K562 (cell line): ENCODE results near the gene BAHD1. TPM values are rescaled to one million over a fixed set of nuclear protein-coding genes. Genes with fewer than 3 reads are reported as not detected.
A peak's percentile ranks its signal among the peaks of the same experiment; 100 is the strongest.

Source experiments
- ATAC-seq: fragments of 200-7000 bp; cut with Tn5 transposase; 3 replicates; pipeline ENCODE4 v1.9.1; 2020; ENCODE audit warnings: moderate library complexity
- BruUV-seq: library from RNA; stranded (reverse); fragments of 400-500 nt; replicated peaks from 2 replicates; lab custom pipeline; 2021; lab: Mats Ljungman, UMichigan
- CTCF ChIA-PET: fragments of 300-600 bp; formaldehyde crosslinking; extraction: SDS; loops from one replicate; lab custom pipeline; 2021; ENCODE audit warnings: low intra/inter-chr PET ratio; lab: Yijun Ruan, JAX
- POLR2A ChIA-PET: fragments of 300-600, 350-650 bp; sonication (Branson Sonifier 250); formaldehyde crosslinking; extraction: SDS; loops from one replicate; lab custom pipeline; 2021; ENCODE audit warnings: antibody characterized with exemption, inconsistent platforms; lab: Yijun Ruan, JAX
- DNase-seq, 4 experiments: peaks; one replicate each; pipeline versions ENCODE4 v3.0.0 to v3.0.0-alpha.2; 2011 to 2018; ENCODE audit warnings: low spot score in 3 of 4, mixed read lengths in 3 of 4; ENCODE audit errors: extremely low read depth in 1 of 4
- FAIRE-seq: peaks from 2 replicates; lab custom pipeline; 2011; peaks lifted over from hg19 to GRCh38; lab: Jason Lieb, UNC
- H2AFZ ChIP-seq: 2 replicates; pipeline ENCODE4 v1.6.0; 2011; ENCODE audit warnings: low read depth, low read length, control low read depth, inconsistent platforms
- H3K27ac ChIP-seq: fragments of 200-600 bp; 3 replicates; pipeline ENCODE4 v1.8.0; 2011; ENCODE audit warnings: low read depth, mild to moderate bottlenecking, control low read depth, inconsistent platforms, low read length, moderate library complexity, mixed read lengths; ENCODE audit errors: extremely low read depth
- H3K27me3 ChIP-seq, 2 experiments: fragments of 300-600 bp in 1 of 2; 2 replicates in 1 of 2; 3 replicates in 1 of 2; pipeline versions ENCODE4 v1.6.0 to v1.8.0; 2011; ENCODE audit warnings: inconsistent platforms in 2 of 2, low read length in 2 of 2, mild to moderate bottlenecking in 1 of 2, mixed read lengths in 1 of 2, moderate library complexity in 1 of 2; ENCODE audit not compliant: control insufficient read depth in 2 of 2, insufficient read depth in 2 of 2
- H3K36me3 ChIP-seq: fragments of 300-600 bp; 3 replicates; pipeline ENCODE4 v1.8.0; 2011; ENCODE audit warnings: mild to moderate bottlenecking, low read length, inconsistent platforms; ENCODE audit not compliant: control insufficient read depth, insufficient read depth
- H3K4me1 ChIP-seq, 2 experiments: fragments of 200-600 bp in 1 of 2; replicated peaks in 1 of 2; 2 replicates in 1 of 2; 3 replicates in 1 of 2; pipeline versions ENCODE4 v1.5.1 to v1.8.0; 2011; ENCODE audit warnings: inconsistent platforms in 2 of 2, low read length in 2 of 2, mild to moderate bottlenecking in 1 of 2, mixed read lengths in 1 of 2, moderate library complexity in 1 of 2; ENCODE audit not compliant: control insufficient read depth in 2 of 2, insufficient read depth in 2 of 2
- H3K4me2 ChIP-seq: 2 replicates; pipeline ENCODE4 v1.6.1; 2011; ENCODE audit warnings: low read length, control low read depth, inconsistent platforms, mixed read lengths; ENCODE audit not compliant: insufficient read depth
- H3K4me3 ChIP-seq: fragments of 200-600 bp; sonication (generic), shearing (Covaris generic); 2 replicates; pipeline ENCODE4 v1.5.1; 2016; ENCODE audit warnings: control low read depth, inconsistent platforms
- H3K79me2 ChIP-seq: fragments of 200-600 bp; 3 replicates; pipeline ENCODE4 v1.8.0; 2011; ENCODE audit warnings: low read length, inconsistent platforms; ENCODE audit not compliant: control insufficient read depth, insufficient read depth
- H3K9ac ChIP-seq, 2 experiments: 2 replicates each; pipeline versions ENCODE4 v1.6.0 to v1.6.1; 2011; ENCODE audit warnings: low read depth in 2 of 2, low read length in 2 of 2, control low read depth in 1 of 2, inconsistent platforms in 1 of 2, mild to moderate bottlenecking in 1 of 2, mixed read lengths in 1 of 2; ENCODE audit not compliant: insufficient read depth in 1 of 2
- H3K9me1 ChIP-seq: one replicate; pipeline ENCODE4 v1.6.0; 2011; ENCODE audit warnings: inconsistent platforms, mild to moderate bottlenecking, low read length, moderate library complexity; ENCODE audit not compliant: control insufficient read depth, insufficient read depth
- H3K9me3 ChIP-seq: replicated peaks from 2 replicates; pipeline ENCODE4 v1.5.1; 2011; ENCODE audit warnings: low read depth, low read length, inconsistent platforms; ENCODE audit not compliant: control insufficient read depth, insufficient read depth
- H4K20me1 ChIP-seq: replicated peaks from 2 replicates; pipeline ENCODE4 v1.6.1; 2011; ENCODE audit warnings: low read length, inconsistent platforms, mixed read lengths; ENCODE audit not compliant: control insufficient read depth, insufficient read depth
- ADNP ChIP-seq: fragments of 200-800 bp; sonication (Bioruptor generic); IDR thresholded peaks from 2 replicates; pipeline ENCODE4 v1.6.1; 2016; ENCODE audit warnings: missing genetic modification characterization, missing compliant biosample characterization
- ARID1B ChIP-seq: fragments of 450-650 bp; IDR thresholded peaks from 2 replicates; pipeline ENCODE4 v1.6.1; 2016; ENCODE audit warnings: antibody characterized with exemption, mild to moderate bottlenecking, inconsistent platforms
- ATF3 ChIP-seq, 2 experiments: fragments of 450-650 bp in 1 of 2; sonication (generic) in 1 of 2; formaldehyde crosslinking in 1 of 2; IDR thresholded peaks in 1 of 2; conservative IDR thresholded peaks in 1 of 2; 2 replicates each; pipeline versions ENCODE4 v1.6.1 to v1.8.1; 2016 to 2023; ENCODE audit warnings: mild to moderate bottlenecking in 2 of 2, moderate library complexity in 2 of 2, inconsistent platforms in 1 of 2, missing genetic modification reagents in 1 of 2
- CAMTA2 ChIP-seq: fragments of 250-450 bp; sonication (Bioruptor Pico); conservative IDR thresholded peaks from 2 replicates; pipeline ENCODE4 v1.5.1; 2022
- ELF4 ChIP-seq: fragments of 450-650 bp; formaldehyde crosslinking; IDR thresholded peaks from 2 replicates; pipeline ENCODE4 v1.4.0; 2022; ENCODE audit warnings: missing genetic modification characterization
- EZH2 ChIP-seq: IDR thresholded peaks from 2 replicates; pipeline ENCODE4 v1.6.1; 2012; ENCODE audit warnings: low read depth, mild to moderate bottlenecking, inconsistent platforms, low read length, borderline replicate concordance
- FUS ChIP-seq: fragments of 200-400 bp; formaldehyde crosslinking; optimal IDR thresholded peaks from 2 replicates; pipeline ENCODE3; 2017; ENCODE audit warnings: low read depth, low read length
- JUN ChIP-seq, 2 experiments: sonication (generic) in 1 of 2; formaldehyde crosslinking in 1 of 2; IDR thresholded peaks; 2 replicates each; pipeline versions ENCODE4 v1.6.1 to v1.8.0; 2012 to 2022; ENCODE audit warnings: borderline replicate concordance in 2 of 2, mild to moderate bottlenecking in 2 of 2, improper control_type of control experiment in 1 of 2, low read depth in 1 of 2, low read length in 1 of 2, missing genetic modification reagents in 1 of 2
- JUND ChIP-seq, 2 experiments: IDR thresholded peaks; 2 replicates in 1 of 2; 3 replicates in 1 of 2; pipeline ENCODE4 v1.6.1; 2011; ENCODE audit warnings: borderline replicate concordance in 2 of 2, low read depth in 2 of 2, low read length in 2 of 2, improper control_type of control experiment in 1 of 2, missing biosample characterization in 1 of 2, missing genetic modification characterization in 1 of 2, missing genetic modification reagents in 1 of 2
- NCOA1 ChIP-seq: fragments of 450-650 bp; IDR thresholded peaks from 2 replicates; pipeline ENCODE4 v1.6.1; 2016; ENCODE audit warnings: low read depth
- PHF21A ChIP-seq: fragments of 450-650 bp; IDR thresholded peaks from 2 replicates; pipeline ENCODE4 v1.6.1; 2017; ENCODE audit warnings: low read depth, borderline replicate concordance
- RBM22 ChIP-seq: fragments of 200-400 bp; formaldehyde crosslinking; IDR thresholded peaks from 2 replicates; pipeline ENCODE4 v1.6.1; 2018; ENCODE audit warnings: low read length, low read depth; ENCODE audit not compliant: poor library complexity, severe bottlenecking
- RBM39 ChIP-seq: fragments of 200-400 bp; formaldehyde crosslinking; optimal IDR thresholded peaks from 2 replicates; pipeline ENCODE3; 2018; ENCODE audit warnings: low read depth, low read length
- SMARCE1 ChIP-seq: fragments of 450-650 bp; IDR thresholded peaks from 2 replicates; pipeline ENCODE4 v1.7.1; 2016; ENCODE audit warnings: mild to moderate bottlenecking
- TRIM24 ChIP-seq, 2 experiments: fragments of 450-650 bp; IDR thresholded peaks; 2 replicates each; pipeline ENCODE4 v1.6.1; 2016
- ZBTB8A ChIP-seq: fragments of 450-650 bp; IDR thresholded peaks from 2 replicates; pipeline ENCODE4 v1.6.1; 2018; ENCODE audit warnings: mild to moderate bottlenecking, moderate library complexity; ENCODE audit not compliant: partially characterized antibody
- WGBS: fragments of 100-300 bp; shearing (Covaris generic); methylation state at CpG from one replicate; pipeline ENCODE4 v1.1.6; 2016; ENCODE audit warnings: low coverage, mixed read lengths; ENCODE audit not compliant: insufficient coverage; ENCODE audit errors: missing lambda C conversion rate; 5-methylcytosine and 5-hydroxymethylcytosine counted together
- in situ Hi-C: fragments of 300-500 bp; cut with MboI; formaldehyde crosslinking; loops from 4 replicates; pipeline ENCODE4 v1.15.0; 2018; ENCODE audit warnings: inconsistent platforms, mixed read lengths
- intact Hi-C: fragments of 100-400 bp; cut with micrococcal nuclease; formaldehyde crosslinking; loops from 2 replicates; pipeline ENCODE4 v1.14.2; 2022
- polyA plus RNA-seq, 8 experiments: library from polyadenylated mRNA; depleted of rRNA in 4 of 8; stranded (reverse) in 5 of 8; unstranded in 3 of 8; fragments of >200 nt; fragmentation: Nextera tagmentation in 2 of 8; fragmentation: Illumina TruSeq in 1 of 8; extraction: Ambion mirVana in 2 of 8; extraction: Trizol in 1 of 8; gene quantifications; 2 replicates each; pipeline versions ENCODE4 v1.2.1 to v1.2.3, GENCODE V29; 2011 to 2014; ENCODE audit warnings: inconsistent platforms in 1 of 8, missing spikeins in 1 of 8
- total RNA-seq, 7 experiments: library from RNA; depleted of rRNA in 6 of 7; stranded (reverse); fragments of >200 nt in 6 of 7; fragmentation: Illumina TruSeq in 2 of 7; extraction: Trizol in 2 of 7; gene quantifications; 2 replicates each; pipeline versions ENCODE4 v1.2.1 to v1.2.3, GENCODE V29; 2011 to 2021; ENCODE audit warnings: low replicate concordance in 1 of 7
- TF ChIP-seq, protein P1 (sequence below): sonication (generic); formaldehyde crosslinking; IDR thresholded peaks from 2 replicates; pipeline ENCODE4 v1.8.1; 2023; ENCODE audit warnings: mild to moderate bottlenecking, missing genetic modification reagents
- TF ChIP-seq, protein P2 (sequence below): sonication (generic); formaldehyde crosslinking; IDR thresholded peaks from 2 replicates; pipeline ENCODE4 v1.8.0; 2022; ENCODE audit warnings: mild to moderate bottlenecking, low read depth, missing genetic modification reagents
- TF ChIP-seq, protein P3 (sequence below): sonication (generic); formaldehyde crosslinking; IDR thresholded peaks from 2 replicates; pipeline ENCODE4 v1.8.0; 2022; ENCODE audit warnings: mild to moderate bottlenecking, missing genetic modification reagents

Gene BAHD1
- total and polyA plus RNA-seq, 9 of the 15 experiments (the other 6 are each of a cell fraction or from before 2014, with no cell fraction given) = 0.55 to 38.5 (median 11.5) TPM

DNA sequence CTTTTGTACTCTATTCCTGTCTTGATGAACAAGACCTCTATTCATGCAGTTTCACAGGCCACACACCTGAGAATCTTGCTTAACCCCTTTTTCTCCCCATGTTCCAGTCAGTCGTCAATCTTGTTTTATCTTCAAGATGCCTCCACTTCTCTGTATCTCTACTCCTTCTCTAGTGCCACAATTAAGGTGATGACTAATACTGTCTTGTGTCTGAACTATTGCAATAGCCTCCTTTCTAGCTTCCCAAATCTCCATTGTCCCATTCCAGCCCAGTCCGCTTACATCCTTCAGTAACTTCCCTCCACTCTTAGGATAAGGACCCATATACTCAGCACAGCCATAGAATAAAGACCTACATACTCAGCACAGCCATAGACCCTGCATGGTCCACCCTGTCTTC is 54.8 kb downstream of the BAHD1 start:
- Histone ChIP-seq H2AFZ (no peak overlapping the region), H3K9me1 (no peaks in the 10 kb centered on the region), H3K27me3 (no peaks in the 10 kb centered on the region; a peak in 1 of 5 replicates), H3K4me2 (no peak overlapping the region), H3K9me3 (no peaks in the 10 kb centered on the region), H3K4me3 (no peak overlapping the region), H3K79me2 (no peaks in the 10 kb centered on the region), H3K27ac (no peak overlapping the region), H3K36me3 (no peaks in the 10 kb centered on the region), H3K9ac (no peak overlapping the region), H4K20me1 (no peaks in the 10 kb centered on the region), H3K4me1 (peaks cover 0 to 4% of the 10 kb centered on the region in 2 experiments; a peak in 3 of 5 replicates)
- CTCF ChIA-PET = no interaction called here
- intact Hi-C loops = no loop called here
- in situ Hi-C loops = no loop called here
- 14% methylated on average over 2 of the region's 2 CpGs for WGBS
- FAIRE-seq = no peak
- BruUV-seq = no TSS peak
- DNase-seq = peak in 1 of 4 experiments; percentile 2
- ATAC-seq = no peak
- POLR2A ChIA-PET = interaction anchor here (1.2 kb wide), 1 partner anchor 10 kb away, joined by 3 read pairs; no protein-coding TSS in a partner anchor
- TF ChIP-seq NCOA1 (no peak), ELF4 (CRISPR knock-in tag) (no peak), ATF3 (IDR thresholded peaks at IDR 0.05) (peak; percentile 64), ATF3 (CRISPR knock-in tag; conservative IDR thresholded peaks at IDR 0.05) (no peak), FUS (no peak), ZBTB8A (no peak), SMARCE1 (0 out of 2 replicates have a peak, but pooled peaks have one; percentile 26), EZH2 (no peak), CAMTA2 (CRISPR knock-in tag) (no peak), ADNP (no peak), JUND (IDR thresholded peaks at IDR 0.05; ENCODE audit: borderline replicate concordance, low read depth, low read length) (peak; percentile 41; the same call in 1 of the 2 replicates), JUND (tag; IDR thresholded peaks at IDR 0.05; ENCODE audit: borderline replicate concordance, low read depth, low read length) (no peak), RBM39 (no peak), TRIM24 (IDR thresholded peaks at IDR 0.05) (peak in 1 of 2 experiments; percentile 25; a peak in 1 of 4 replicates), ARID1B (peak; percentile 35; the same call in 1 of the 2 replicates), RBM22 (no peak), JUN (IDR thresholded peaks at IDR 0.05; ENCODE audit: borderline replicate concordance, low read depth, low read length) (peak; percentile 30; the same call in 1 of the 2 replicates), JUN (CRISPR knock-in tag; IDR thresholded peaks at IDR 0.05; ENCODE audit: borderline replicate concordance) (no peak), PHF21A (no peak)
- TF ChIP-seq, protein P1, sequence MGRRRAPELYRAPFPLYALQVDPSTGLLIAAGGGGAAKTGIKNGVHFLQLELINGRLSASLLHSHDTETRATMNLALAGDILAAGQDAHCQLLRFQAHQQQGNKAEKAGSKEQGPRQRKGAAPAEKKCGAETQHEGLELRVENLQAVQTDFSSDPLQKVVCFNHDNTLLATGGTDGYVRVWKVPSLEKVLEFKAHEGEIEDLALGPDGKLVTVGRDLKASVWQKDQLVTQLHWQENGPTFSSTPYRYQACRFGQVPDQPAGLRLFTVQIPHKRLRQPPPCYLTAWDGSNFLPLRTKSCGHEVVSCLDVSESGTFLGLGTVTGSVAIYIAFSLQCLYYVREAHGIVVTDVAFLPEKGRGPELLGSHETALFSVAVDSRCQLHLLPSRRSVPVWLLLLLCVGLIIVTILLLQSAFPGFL (CRISPR knock-in tag) = no peak
- TF ChIP-seq, protein P2, sequence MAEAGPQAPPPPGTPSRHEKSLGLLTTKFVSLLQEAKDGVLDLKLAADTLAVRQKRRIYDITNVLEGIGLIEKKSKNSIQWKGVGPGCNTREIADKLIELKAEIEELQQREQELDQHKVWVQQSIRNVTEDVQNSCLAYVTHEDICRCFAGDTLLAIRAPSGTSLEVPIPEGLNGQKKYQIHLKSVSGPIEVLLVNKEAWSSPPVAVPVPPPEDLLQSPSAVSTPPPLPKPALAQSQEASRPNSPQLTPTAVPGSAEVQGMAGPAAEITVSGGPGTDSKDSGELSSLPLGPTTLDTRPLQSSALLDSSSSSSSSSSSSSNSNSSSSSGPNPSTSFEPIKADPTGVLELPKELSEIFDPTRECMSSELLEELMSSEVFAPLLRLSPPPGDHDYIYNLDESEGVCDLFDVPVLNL (CRISPR knock-in tag) = no peak
- TF ChIP-seq, protein P3, sequence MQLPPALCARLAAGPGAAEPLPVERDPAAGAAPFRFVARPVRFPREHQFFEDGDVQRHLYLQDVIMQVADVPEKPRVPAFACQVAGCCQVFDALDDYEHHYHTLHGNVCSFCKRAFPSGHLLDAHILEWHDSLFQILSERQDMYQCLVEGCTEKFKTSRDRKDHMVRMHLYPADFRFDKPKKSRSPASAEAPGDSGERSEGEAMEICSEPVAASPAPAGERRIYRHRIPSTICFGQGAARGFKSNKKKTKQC (CRISPR knock-in tag) = no peak
